Right lobe of liver (tissue), 4 donors: Measurements from ENCODE around the gene LYPLAL1.

Experiments used
- POLR2A ChIP-seq: fragments of 450-650 bp; IDR thresholded peaks from one replicate; pipeline ENCODE4 v1.6.1; 2017; ENCODE audit warnings: antibody characterized with exemption, mild to moderate bottlenecking
- TF ChIP-seq, protein P1 (sequence below), 4 donors: fragments of 200-600 bp in 3 of 4; fragments of 450-650 bp in 1 of 4; IDR thresholded peaks; one replicate each; pipeline versions ENCODE4 v1.5.1 to v1.8.0; 2016 to 2022; ENCODE audit warnings: antibody characterized with exemption in 4 of 4, mild to moderate bottlenecking in 2 of 4
- donor health status: DM: no; HTN: no; CAD: no.
- donor health status: DM: no; HTN: no; CAD: no.
- donor health status: DM: no; HTN: yes; CAD: no.

DNA sequence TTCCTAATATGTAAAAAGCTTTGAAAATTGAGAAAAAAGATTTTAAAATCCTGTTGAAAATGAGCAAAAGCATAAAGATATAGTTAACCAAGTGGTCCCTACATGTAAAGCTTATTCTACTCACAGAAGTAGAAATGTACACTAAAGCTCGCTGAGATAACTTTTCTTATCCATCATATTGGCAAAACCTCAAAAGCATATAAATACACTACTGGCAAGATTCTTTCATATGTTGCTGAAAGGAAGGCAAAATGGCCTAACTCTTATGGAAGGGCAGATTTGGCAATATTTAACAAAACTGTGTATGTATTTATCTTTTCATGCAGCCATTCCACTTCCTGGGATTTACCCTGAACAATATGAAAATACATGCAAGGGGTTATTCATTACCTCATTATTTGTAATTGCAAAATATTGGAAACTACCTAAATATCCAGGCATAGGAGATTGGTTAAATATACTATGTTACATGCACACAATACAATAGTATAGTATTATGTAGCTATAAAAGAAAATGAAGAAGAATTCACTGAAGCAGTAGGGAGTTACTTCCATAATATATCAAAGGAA is 43.2 kb upstream of the LYPLAL1 start:
- TF ChIP-seq, protein P1, sequence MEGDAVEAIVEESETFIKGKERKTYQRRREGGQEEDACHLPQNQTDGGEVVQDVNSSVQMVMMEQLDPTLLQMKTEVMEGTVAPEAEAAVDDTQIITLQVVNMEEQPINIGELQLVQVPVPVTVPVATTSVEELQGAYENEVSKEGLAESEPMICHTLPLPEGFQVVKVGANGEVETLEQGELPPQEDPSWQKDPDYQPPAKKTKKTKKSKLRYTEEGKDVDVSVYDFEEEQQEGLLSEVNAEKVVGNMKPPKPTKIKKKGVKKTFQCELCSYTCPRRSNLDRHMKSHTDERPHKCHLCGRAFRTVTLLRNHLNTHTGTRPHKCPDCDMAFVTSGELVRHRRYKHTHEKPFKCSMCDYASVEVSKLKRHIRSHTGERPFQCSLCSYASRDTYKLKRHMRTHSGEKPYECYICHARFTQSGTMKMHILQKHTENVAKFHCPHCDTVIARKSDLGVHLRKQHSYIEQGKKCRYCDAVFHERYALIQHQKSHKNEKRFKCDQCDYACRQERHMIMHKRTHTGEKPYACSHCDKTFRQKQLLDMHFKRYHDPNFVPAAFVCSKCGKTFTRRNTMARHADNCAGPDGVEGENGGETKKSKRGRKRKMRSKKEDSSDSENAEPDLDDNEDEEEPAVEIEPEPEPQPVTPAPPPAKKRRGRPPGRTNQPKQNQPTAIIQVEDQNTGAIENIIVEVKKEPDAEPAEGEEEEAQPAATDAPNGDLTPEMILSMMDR (IDR thresholded peaks at IDR 0.05): no peak
- no peak for TF ChIP-seq POLR2A
